Stimulated activated CD4-positive, alpha-beta T cell treated with anti-CD3 and anti-CD28 coated beads, Interleukin-4, amount 100 ng/mL, for 4 hours (primary cell): ENCODE results near the gene COL19A1.

Source experiments
- DNase-seq, 2 experiments: peaks; one replicate each; pipeline ENCODE4 v3.0.0-alpha.2; 2020

The COL19A1 gene

DNA sequence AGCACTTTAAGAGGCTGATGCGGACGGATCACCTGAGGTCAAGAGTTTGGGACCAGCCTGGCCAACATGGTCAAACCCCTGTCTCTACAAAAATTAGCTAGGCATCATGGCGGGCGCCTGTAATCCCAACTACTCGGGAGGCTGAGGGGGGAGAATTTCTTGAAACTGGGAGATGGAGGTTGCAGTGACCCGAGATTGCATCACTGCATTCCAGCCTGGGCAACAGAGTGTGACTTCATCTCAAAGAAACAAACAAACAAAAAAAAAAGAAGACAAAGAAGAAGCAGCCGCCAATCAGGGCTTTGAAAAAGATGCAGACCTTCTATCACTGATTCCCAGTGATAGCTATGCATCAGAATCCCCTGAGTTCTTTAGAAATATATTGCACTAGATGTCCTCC, 379.8 kb downstream of the COL19A1 start:
- DNase-seq = no peak

DNA sequence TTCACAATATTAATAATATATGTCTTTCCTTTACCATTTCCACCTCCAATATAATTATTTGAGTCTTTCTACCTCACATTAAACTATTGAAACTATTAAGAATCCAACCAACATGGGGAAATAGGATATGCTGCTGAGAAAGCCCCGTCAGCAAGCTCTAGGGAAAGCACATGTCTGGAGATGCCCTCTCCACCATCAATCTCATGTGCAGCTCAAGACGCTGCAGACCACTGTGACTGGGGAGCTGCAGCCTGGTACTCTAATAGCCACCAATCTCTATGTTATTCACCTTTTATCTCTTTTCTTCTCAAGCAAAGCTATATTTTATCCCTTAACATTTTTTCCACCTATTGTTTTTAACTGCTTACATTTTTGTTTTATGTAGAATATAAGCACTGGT, 386.2 kb downstream of the COL19A1 start:
- no peak for DNase-seq

DNA sequence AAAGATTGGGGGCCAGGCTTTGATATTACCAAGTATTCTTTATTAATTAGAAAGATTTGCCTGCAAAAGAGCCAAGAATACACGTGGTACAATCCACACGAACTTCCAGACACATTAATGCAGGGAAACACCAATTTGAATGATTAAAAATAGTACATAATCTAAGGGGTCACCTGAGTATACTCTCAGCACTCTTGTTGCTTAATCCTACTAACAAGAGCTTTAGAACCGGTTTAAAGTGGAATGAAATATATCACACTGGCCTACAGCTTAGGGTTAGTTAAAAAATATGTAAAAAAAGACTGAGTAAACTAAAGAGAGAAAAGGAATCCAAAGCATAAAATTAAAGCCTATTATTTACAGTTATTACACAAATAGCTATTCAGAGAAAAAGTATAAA, 387.6 kb downstream of the COL19A1 start:
- DNase-seq = no peak

DNA sequence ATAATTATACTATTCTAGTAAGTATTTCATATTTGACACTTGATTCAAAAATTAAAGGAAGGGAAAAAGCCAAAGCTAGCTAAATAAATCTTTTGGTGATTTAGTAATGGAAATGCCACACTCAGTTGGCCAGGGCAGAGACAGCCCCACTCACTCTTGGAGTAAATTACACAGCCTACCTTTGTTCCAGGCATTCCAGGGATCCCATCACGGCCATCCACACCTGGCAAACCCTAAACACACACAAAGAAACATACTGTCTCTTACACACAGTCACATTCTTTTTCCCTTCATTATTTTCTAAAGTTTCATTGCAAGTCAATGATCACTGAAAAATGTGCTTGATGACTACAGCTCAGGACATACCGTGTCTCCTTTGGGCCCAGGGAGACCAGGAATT, 388.4 kb downstream of the COL19A1 start:
- DNase-seq = no peak

DNA sequence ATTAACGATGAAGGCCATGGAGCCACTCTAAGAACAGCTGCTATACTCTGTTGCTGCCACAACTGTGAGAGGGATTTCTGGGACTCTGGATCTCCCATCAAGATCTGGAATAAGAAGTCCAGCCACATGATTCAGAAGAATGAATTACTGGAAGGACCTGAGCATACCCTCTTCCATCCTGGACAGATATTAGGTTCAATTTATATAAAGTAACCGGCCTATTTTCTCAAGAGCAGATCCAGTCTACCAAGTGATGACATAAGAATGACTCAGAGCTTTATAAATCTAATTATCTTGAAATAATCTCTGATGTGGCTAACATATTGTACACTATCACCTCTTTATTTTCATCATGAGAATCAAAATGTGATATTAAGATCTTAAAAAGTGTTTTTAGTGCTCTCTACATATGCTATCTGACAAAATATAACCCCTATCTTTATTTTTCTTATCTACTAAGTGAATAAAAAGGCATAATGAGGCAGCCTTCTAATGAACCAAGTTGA, 391.5 kb downstream of the COL19A1 start:
- no peak for DNase-seq

DNA sequence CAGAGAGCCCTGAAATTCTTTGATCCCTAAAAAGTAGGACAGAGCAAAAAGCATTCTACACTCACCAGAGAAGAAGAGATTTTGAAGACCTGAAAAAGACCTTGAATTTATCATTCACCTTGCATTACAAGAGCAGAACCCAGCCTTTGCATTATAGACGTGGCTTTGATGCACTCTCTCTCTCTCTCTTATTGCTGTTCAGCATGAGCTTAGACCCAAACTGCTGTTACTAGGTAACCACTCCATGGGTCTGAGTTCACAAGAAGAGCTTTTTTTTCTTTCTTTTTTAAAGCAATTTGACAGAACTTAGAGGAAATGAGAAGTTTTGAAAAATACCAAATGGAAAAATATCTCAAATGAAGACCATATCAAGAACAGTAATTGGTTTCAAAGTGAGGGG, 392.1 kb downstream of the COL19A1 start:
- DNase-seq = no peak
